H1 (cell line): ENCODE results near the gene SIM2. TPM values are rescaled to one million over a fixed set of nuclear protein-coding genes. Genes with fewer than 3 reads are reported as not detected.

Source experiments
- BACH1 ChIP-seq: IDR thresholded peaks from 2 replicates; pipeline ENCODE4 v1.6.1; 2012; ENCODE audit warnings: low read length, improper control_type of control experiment
- FOSL1 ChIP-seq: IDR thresholded peaks from 2 replicates; pipeline ENCODE4 v1.6.1; 2011; ENCODE audit warnings: mild to moderate bottlenecking, low read depth, low read length, moderate library complexity; ENCODE audit not compliant: insufficient read depth
- SRF ChIP-seq: IDR thresholded peaks from 2 replicates; pipeline ENCODE4 v1.6.1; 2011; ENCODE audit warnings: mild to moderate bottlenecking, low read depth, low read length, moderate library complexity
- USF2 ChIP-seq: IDR thresholded peaks from 2 replicates; pipeline ENCODE4 v1.6.1; 2011; ENCODE audit warnings: low read length, improper control_type of control experiment
- polyA plus RNA-seq, 7 experiments: library from polyadenylated mRNA; depleted of rRNA in 3 of 7; stranded (reverse) in 5 of 7; unstranded in 2 of 7; fragments of >200 nt in 5 of 7; fragments of 200-250 nt in 2 of 7; gene quantifications; 1 replicate in 5 of 7; 2 replicates in 1 of 7; 4 replicates in 1 of 7; pipeline versions ENCODE4 v1.2.1 to v1.2.3, GENCODE V29; 2011 to 2013; ENCODE audit warnings: missing spikeins in 2 of 7, mixed read lengths in 2 of 7
- total RNA-seq: library from RNA; stranded (reverse); fragmentation: NEBNext Ultra II Directional; extraction: Animal tissue kit (Norgen Biotek cat#: 25700); gene quantifications from 2 replicates; pipeline ENCODE4 v1.2.1, GENCODE V29; 2021

The SIM2 gene
- total and polyA plus RNA-seq, 2 of the 8 experiments (the other 6 are each of a cell fraction or from before 2014, with no cell fraction given), result 0.05 to 0.26 TPM

GRCh38 chr21:36709030-36709867, 10.3 kb downstream of the SIM2 start (continued):
- no peak for TF ChIP-seq FOSL1
- no peak for TF ChIP-seq USF2
- TF ChIP-seq SRF, result no peak
- TF ChIP-seq BACH1, result no peak
- TF ChIP-seq, all 59 proteins: peak for 3
